Tongue (tissue), 2 donors: Measurements from ENCODE around the gene HS1BP3. TPM values are rescaled to one million over a fixed set of nuclear protein-coding genes. Genes with fewer than 3 reads are reported as not detected.
A peak's percentile ranks its signal among the peaks of the same experiment; 100 is the strongest.

Experiments
- DNase-seq: peaks from one replicate; pipeline ENCODE4 v3.0.0-alpha.2; 2015
- total RNA-seq: library from RNA; depleted of rRNA; stranded (reverse); fragments of >200 nt; gene quantifications from one replicate; pipeline ENCODE4 v1.2.3, GENCODE V29; 2014

HS1BP3 gene
- total RNA-seq, 1 donor from 2014 or later = 13.7 TPM

- DNase-seq = peak; percentile 59
These were observed 21.2 kb downstream of the HS1BP3 start for GRCh38 chr2:20629581-20630171.

- DNase-seq = no peak
These were observed 21.7 kb downstream of the HS1BP3 start for GRCh38 chr2:20629181-20629580.

- no peak for DNase-seq
These were observed 23.1 kb downstream of the HS1BP3 start for GRCh38 chr2:20627712-20628380.

GRCh38 chr2:20626698-20627513, 24.0 kb downstream of the HS1BP3 start:
- DNase-seq = no peak

GRCh38 chr2:20626392-20626697, 24.6 kb downstream of the HS1BP3 start:
- no peak for DNase-seq

GRCh38 chr2:20625491-20626391, 25.2 kb downstream of the HS1BP3 start:
- DNase-seq = no peak

GRCh38 chr2:20624884-20625485, 25.9 kb downstream of the HS1BP3 start:
- DNase-seq = no peak

- DNase-seq = no peak
These were observed 26.6 kb downstream of the HS1BP3 start for GRCh38 chr2:20624156-20624883.

- DNase-seq = no peak
These were observed 27.1 kb downstream of the HS1BP3 start for GRCh38 chr2:20623741-20624155.

- DNase-seq = no peak
These were observed 27.7 kb downstream of the HS1BP3 start for GRCh38 chr2:20623241-20623640.

GRCh38 chr2:20622731-20623130, 28.2 kb downstream of the HS1BP3 start:
- DNase-seq = peak; percentile 92

- no peak for DNase-seq
These were observed 28.6 kb downstream of the HS1BP3 start for GRCh38 chr2:20622296-20622686.

GRCh38 chr2:20621366-20622295, 29.3 kb downstream of the HS1BP3 start:
- DNase-seq = no peak

- DNase-seq = no peak
These were observed 30.1 kb downstream of the HS1BP3 start for GRCh38 chr2:20620696-20621365.

GRCh38 chr2:20620271-20620681, 30.6 kb downstream of the HS1BP3 start:
- no peak for DNase-seq

GRCh38 chr2:20619624-20620024, 31.3 kb downstream of the HS1BP3 start:
- DNase-seq = no peak

- DNase-seq = no peak
These were observed 31.9 kb downstream of the HS1BP3 start for GRCh38 chr2:20618886-20619521.

- DNase-seq = no peak
These were observed 32.4 kb downstream of the HS1BP3 start for GRCh38 chr2:20618468-20618885.

- peak; percentile 94 for DNase-seq
These were observed 32.9 kb downstream of the HS1BP3 start for GRCh38 chr2:20617892-20618467.
